Glomerular endothelial cell (primary cell): Measurements from ENCODE around the gene FIZ1. TPM values are rescaled to one million over a fixed set of nuclear protein-coding genes. Genes with fewer than 3 reads are reported as not detected.

ENCODE experiments used
- DNase-seq: peaks from one replicate; pipeline ENCODE4 v3.0.0-alpha.2; 2011; ENCODE audit warnings: low read depth, low spot score; ENCODE audit errors: extremely low read depth
- total RNA-seq: library from RNA; depleted of rRNA; stranded (reverse); fragments of >200 nt; gene quantifications from 2 replicates; pipeline ENCODE4 v1.2.3, GENCODE V29; 2015

Gene FIZ1
- 4.4 and 4.7 TPM in 2 replicates for total RNA-seq

- DNase-seq, result peak; percentile 93
These were observed at the start of gene FIZ1 for GRCh38 chr19:55599468-55599841. Gene FIZ1, minus strand, starts transcription at chr19:55599517. Its CDS starts 1,652 bp downstream, at chr19:55597865.

- no peak for DNase-seq
These were observed 49.4 kb upstream of the FIZ1 start for GRCh38 chr19:55648585-55649267.

GRCh38 chr19:55647732-55648584 is 48.6 kb upstream of the FIZ1 start, which contains the start of gene CCDC106:
Gene CCDC106, plus strand, starts transcription at chr19:55648212. Its CDS starts 835 bp downstream, at chr19:55649047.
- DNase-seq, result no peak

GRCh38 chr19:55646889-55647731 is 47.8 kb upstream of the FIZ1 start:
- no peak for DNase-seq

GRCh38 chr19:55645512-55645881 is 46.2 kb upstream of the FIZ1 start:
- no peak for DNase-seq

- DNase-seq, result no peak
These were observed 45.7 kb upstream of the FIZ1 start for GRCh38 chr19:55644842-55645511.

- no peak for DNase-seq
These were observed 45.0 kb upstream of the FIZ1 start for GRCh38 chr19:55644191-55644833.

- DNase-seq, result no peak
These were observed 44.5 kb upstream of the FIZ1 start for GRCh38 chr19:55643887-55644176.

GRCh38 chr19:55643003-55643886 is 43.9 kb upstream of the FIZ1 start, which contains the start of gene ZNF581:
Gene ZNF581, plus strand, starts transcription at chr19:55643649. Its CDS starts 923 bp downstream, at chr19:55644572.
- no peak for DNase-seq

- DNase-seq, result no peak
These were observed 43.1 kb upstream of the FIZ1 start for GRCh38 chr19:55642153-55643002.

GRCh38 chr19:55641426-55642152 is 42.3 kb upstream of the FIZ1 start:
- no peak for DNase-seq

GRCh38 chr19:55640577-55641425 is 41.5 kb upstream of the FIZ1 start, which contains the start of gene ZNF580:
Gene ZNF580, plus strand, starts transcription at chr19:55641002. Its CDS starts 1,507 bp downstream, at chr19:55642509.
- DNase-seq, result no peak

GRCh38 chr19:55640043-55640576 is 40.8 kb upstream of the FIZ1 start:
- no peak for DNase-seq

GRCh38 chr19:55638864-55639359 is 39.6 kb upstream of the FIZ1 start:
- no peak for DNase-seq

- no peak for DNase-seq
These were observed 38.2 kb upstream of the FIZ1 start for GRCh38 chr19:55637534-55637933.

- no peak for DNase-seq
These were observed 37.4 kb upstream of the FIZ1 start for GRCh38 chr19:55636723-55637122.
